Kidney capillary endothelial cell (primary cell): ENCODE measurements around the gene ZC3H14.

Experiments used
- DNase-seq: peaks from one replicate; pipeline ENCODE4 v3.0.0-alpha.2; 2018; ENCODE audit warnings: low spot score

Gene ZC3H14

GRCh38 chr14:88604212-88604611 is 41.4 kb downstream of the ZC3H14 start:
- no peak for DNase-seq

GRCh38 chr14:88605594-88605993 is 42.8 kb downstream of the ZC3H14 start:
- DNase-seq: no peak

- DNase-seq: no peak
Measured at GRCh38 chr14:88607829-88608228, 45.0 kb downstream of the ZC3H14 start.

GRCh38 chr14:88611878-88612277 is 49.0 kb downstream of the ZC3H14 start:
- no peak for DNase-seq

- no peak for DNase-seq
Measured at GRCh38 chr14:88612981-88613380, 50.1 kb downstream of the ZC3H14 start.

GRCh38 chr14:88613552-88614010 is 50.7 kb downstream of the ZC3H14 start:
- no peak for DNase-seq

GRCh38 chr14:88614218-88614907 is 51.5 kb downstream of the ZC3H14 start:
- peak; percentile 46 for DNase-seq

- DNase-seq: no peak
Measured at GRCh38 chr14:88616697-88617096, 53.9 kb downstream of the ZC3H14 start.

GRCh38 chr14:88617479-88617878 is 54.6 kb downstream of the ZC3H14 start:
- no peak for DNase-seq

- no peak for DNase-seq
Measured at GRCh38 chr14:88618476-88618875, 55.6 kb downstream of the ZC3H14 start.

- DNase-seq: no peak
Measured at GRCh38 chr14:88621100-88621499, 58.3 kb downstream of the ZC3H14 start.

GRCh38 chr14:88625671-88626070 is 62.8 kb downstream of the ZC3H14 start:
- DNase-seq: no peak

GRCh38 chr14:88628033-88628432 is 65.2 kb downstream of the ZC3H14 start:
- DNase-seq: no peak

- DNase-seq: no peak
Measured at GRCh38 chr14:88628462-88628861, 65.6 kb downstream of the ZC3H14 start.

GRCh38 chr14:88630565-88630964 is 67.7 kb downstream of the ZC3H14 start:
- no peak for DNase-seq

- no peak for DNase-seq
Measured at GRCh38 chr14:88631091-88631490, 68.3 kb downstream of the ZC3H14 start.

GRCh38 chr14:88632512-88632911 is 69.7 kb downstream of the ZC3H14 start:
- no peak for DNase-seq

GRCh38 chr14:88639221-88639620 is 76.4 kb downstream of the ZC3H14 start:
- no peak for DNase-seq

- DNase-seq: no peak
Measured at GRCh38 chr14:88660056-88660455, 97.2 kb downstream of the ZC3H14 start.

- peak; percentile 66 for DNase-seq
Measured at GRCh38 chr14:88667555-88668273, 104.9 kb downstream of the ZC3H14 start.

GRCh38 chr14:88668448-88669116 is 105.7 kb downstream of the ZC3H14 start:
- no peak for DNase-seq

GRCh38 chr14:88669346-88669745 is 106.5 kb downstream of the ZC3H14 start:
- no peak for DNase-seq
